Ascending aorta (tissue), 2 donors: Measurements from ENCODE around the gene UPP2. TPM values are rescaled to one million over a fixed set of nuclear protein-coding genes. Genes with fewer than 3 reads are reported as not detected.

ENCODE experiments used
- DNase-seq, 2 donors: peaks; one replicate each; pipeline ENCODE4 v3.0.0-alpha.2; 2019; ENCODE audit warnings: low spot score in 2 of 2
- H3K27ac ChIP-seq, 2 donors: fragments of 200-600 bp; sonication (generic); one replicate each; pipeline ENCODE4 v1.5.1; 2016 to 2017; ENCODE audit warnings: mild to moderate bottlenecking in 1 of 2
- H3K27me3 ChIP-seq: fragments of 200-600 bp; sonication (generic); one replicate; pipeline ENCODE4 v1.5.1; 2017
- H3K36me3 ChIP-seq, 2 donors: fragments of 200-600 bp; sonication (generic); one replicate each; pipeline ENCODE4 v1.5.1; 2016
- H3K4me1 ChIP-seq, 2 donors: fragments of 200-600 bp; sonication (generic); one replicate each; pipeline ENCODE4 v1.5.1; 2016 to 2017; ENCODE audit warnings: mild to moderate bottlenecking in 1 of 2
- H3K4me3 ChIP-seq, 2 donors: fragments of 200-600 bp; sonication (generic); one replicate each; pipeline ENCODE4 v1.5.1; 2016 to 2017; ENCODE audit warnings: mild to moderate bottlenecking in 1 of 2
- H3K9me3 ChIP-seq, 2 donors: fragments of 200-600 bp; sonication (generic); one replicate each; pipeline ENCODE4 v1.5.1; 2016
- intact Hi-C: fragments of 100-400 bp; cut with DNase I; formaldehyde crosslinking; loops from one replicate; pipeline ENCODE4 v1.15.1; 2023
- total RNA-seq: library from RNA; depleted of rRNA; stranded (reverse); fragments of >200 nt; gene quantifications from one replicate; pipeline ENCODE4 v1.1.0, GENCODE V29; 2016
- TF ChIP-seq, protein P1 (sequence below), 3 experiments: fragments of 200-600 bp in 2 of 3; fragments of 450-650 bp in 1 of 3; sonication (generic) in 2 of 3; IDR thresholded peaks; one replicate each; pipeline ENCODE4 v1.5.1; 2016 to 2019; ENCODE audit warnings: antibody characterized with exemption in 3 of 3, mild to moderate bottlenecking in 1 of 3, moderate library complexity in 1 of 3

UPP2 gene
- total RNA-seq, 1 donor from 2014 or later, result not detected

DNA sequence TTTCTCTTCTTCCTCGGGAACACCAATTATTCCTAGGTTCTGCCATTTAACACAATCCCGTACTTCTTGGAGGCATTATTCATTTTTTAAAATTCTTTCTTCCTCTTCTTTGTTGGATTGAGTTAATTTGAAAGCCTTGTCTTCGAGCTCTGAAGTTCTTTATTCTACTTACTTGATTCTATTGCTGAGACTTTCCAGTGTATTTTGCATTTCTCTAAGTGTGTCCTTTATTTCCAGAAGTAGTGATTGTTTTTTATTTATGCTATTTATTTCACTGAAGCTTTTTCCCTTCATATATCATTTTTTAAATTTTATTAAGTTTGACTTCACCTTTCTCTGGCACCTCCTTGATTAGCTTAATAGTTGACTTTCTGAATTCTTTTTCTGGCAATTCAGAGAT is 13.6 kb upstream of the UPP2 start:
- intact Hi-C loops, result no loop called here
- no peak overlapping the region for H3K4me3 ChIP-seq
- no peaks in the 10 kb centered on the region for H3K4me1 ChIP-seq
- TF ChIP-seq, protein P1, sequence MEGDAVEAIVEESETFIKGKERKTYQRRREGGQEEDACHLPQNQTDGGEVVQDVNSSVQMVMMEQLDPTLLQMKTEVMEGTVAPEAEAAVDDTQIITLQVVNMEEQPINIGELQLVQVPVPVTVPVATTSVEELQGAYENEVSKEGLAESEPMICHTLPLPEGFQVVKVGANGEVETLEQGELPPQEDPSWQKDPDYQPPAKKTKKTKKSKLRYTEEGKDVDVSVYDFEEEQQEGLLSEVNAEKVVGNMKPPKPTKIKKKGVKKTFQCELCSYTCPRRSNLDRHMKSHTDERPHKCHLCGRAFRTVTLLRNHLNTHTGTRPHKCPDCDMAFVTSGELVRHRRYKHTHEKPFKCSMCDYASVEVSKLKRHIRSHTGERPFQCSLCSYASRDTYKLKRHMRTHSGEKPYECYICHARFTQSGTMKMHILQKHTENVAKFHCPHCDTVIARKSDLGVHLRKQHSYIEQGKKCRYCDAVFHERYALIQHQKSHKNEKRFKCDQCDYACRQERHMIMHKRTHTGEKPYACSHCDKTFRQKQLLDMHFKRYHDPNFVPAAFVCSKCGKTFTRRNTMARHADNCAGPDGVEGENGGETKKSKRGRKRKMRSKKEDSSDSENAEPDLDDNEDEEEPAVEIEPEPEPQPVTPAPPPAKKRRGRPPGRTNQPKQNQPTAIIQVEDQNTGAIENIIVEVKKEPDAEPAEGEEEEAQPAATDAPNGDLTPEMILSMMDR (IDR thresholded peaks at IDR 0.05), result no peak
- peaks cover 0 to 11% of the 10 kb centered on the region in 2 donors for H3K9me3 ChIP-seq
- DNase-seq, result no peak
- H3K27me3 ChIP-seq, result no peaks in the 10 kb centered on the region
- no peak overlapping the region for H3K27ac ChIP-seq
- H3K36me3 ChIP-seq, result no peaks in the 10 kb centered on the region

DNA sequence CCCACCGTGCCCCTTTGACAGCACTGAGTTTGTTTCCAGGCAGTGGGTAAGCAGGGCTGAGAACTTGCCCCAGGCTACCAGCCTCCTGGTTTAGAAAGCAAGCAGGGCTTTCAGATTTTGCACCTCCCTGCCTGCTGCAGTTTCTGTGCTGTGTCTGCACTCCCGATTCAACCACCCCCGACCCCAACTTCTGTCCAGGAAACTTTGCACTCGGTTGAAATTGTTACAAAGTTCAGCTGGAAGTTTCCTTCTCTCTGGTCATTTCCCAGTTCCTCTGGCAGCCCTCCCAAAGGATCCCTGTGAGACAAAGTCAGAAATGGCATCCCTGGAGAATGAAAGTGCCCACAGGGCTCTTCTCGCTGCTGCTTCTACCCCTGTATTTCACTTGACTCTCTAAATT is 12.4 kb upstream of the UPP2 start:
- intact Hi-C loops, result no loop called here
- peaks cover 0 to 11% of the 10 kb centered on the region in 2 donors for H3K9me3 ChIP-seq

DNA sequence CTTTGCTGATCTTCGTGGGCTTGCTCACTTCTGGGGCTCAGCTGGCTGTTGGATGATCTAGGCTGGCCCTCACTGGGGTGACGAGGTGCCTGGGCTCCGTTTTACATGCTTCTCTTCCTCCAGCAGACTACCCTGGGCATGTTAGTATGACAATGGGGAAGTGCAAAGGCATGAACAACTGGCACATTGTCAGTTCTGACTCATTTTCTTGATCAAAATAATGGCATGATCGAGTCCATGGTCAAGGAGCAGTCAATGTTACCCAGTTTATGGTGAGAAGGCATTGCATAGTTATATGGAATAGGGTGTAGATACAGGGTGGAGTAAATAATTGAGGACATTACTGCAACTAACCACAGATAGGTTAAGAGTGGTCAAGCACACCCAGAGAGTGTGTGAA is 10.0 kb upstream of the UPP2 start:
- Histone ChIP-seq H3K27ac (no peak overlapping the region), H3K4me1 (no peaks in the 10 kb centered on the region), H3K4me3 (no peak overlapping the region), H3K27me3 (no peaks in the 10 kb centered on the region), H3K9me3 (peaks cover 0 to 11% of the 10 kb centered on the region in 2 donors), H3K36me3 (no peaks in the 10 kb centered on the region)
- TF ChIP-seq, protein P1 (IDR thresholded peaks at IDR 0.05), result no peak
- intact Hi-C loops, result no loop called here
- no peak for DNase-seq

More for the DNA sequence above, 12.4 kb upstream of the UPP2 start:
- H3K27me3 ChIP-seq, result no peaks in the 10 kb centered on the region
- H3K4me3 ChIP-seq, result no peak overlapping the region
- no peaks in the 10 kb centered on the region for H3K36me3 ChIP-seq
- TF ChIP-seq, protein P1 (IDR thresholded peaks at IDR 0.05), result no peak
- no peaks in the 10 kb centered on the region for H3K4me1 ChIP-seq
- H3K27ac ChIP-seq, result no peak overlapping the region
- no peak for DNase-seq

DNA sequence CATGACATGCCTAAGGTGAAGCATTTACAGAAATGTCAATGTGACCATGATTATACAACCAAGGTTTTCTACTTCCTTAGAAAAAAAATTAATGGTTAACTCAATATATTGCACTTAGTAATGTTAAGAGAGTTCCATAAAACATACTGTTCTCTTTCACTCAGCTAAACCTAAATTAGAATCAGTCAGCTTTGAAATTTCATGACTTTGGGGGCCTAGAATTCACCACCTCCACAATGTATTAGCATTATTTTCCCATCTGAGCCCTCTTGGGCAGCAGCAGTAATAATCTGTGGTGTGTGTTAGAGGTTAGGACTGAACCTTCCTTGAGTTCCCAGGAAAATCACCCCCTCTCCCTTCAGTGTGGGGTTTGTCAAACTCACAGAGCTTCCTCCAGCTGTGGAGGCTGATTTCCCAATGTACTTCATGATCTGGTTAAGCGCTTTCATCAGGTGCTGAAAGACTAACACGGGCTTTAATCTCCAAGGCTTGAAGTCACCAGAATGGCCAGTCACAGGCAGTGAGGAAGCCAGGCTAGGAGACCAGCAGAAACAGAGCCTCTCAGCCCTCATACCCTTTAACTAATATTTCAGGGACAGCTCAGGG is 7.1 kb upstream of the UPP2 start:
- no peak overlapping the region for H3K4me3 ChIP-seq
- H3K4me1 ChIP-seq, result no peaks in the 10 kb centered on the region
- no peaks in the 10 kb centered on the region for H3K9me3 ChIP-seq
- TF ChIP-seq, protein P1 (IDR thresholded peaks at IDR 0.05), result no peak
- intact Hi-C loops, result no loop called here
- no peak for DNase-seq
- no peaks in the 10 kb centered on the region for H3K36me3 ChIP-seq
- H3K27me3 ChIP-seq, result no peaks in the 10 kb centered on the region
- no peak overlapping the region for H3K27ac ChIP-seq

DNA sequence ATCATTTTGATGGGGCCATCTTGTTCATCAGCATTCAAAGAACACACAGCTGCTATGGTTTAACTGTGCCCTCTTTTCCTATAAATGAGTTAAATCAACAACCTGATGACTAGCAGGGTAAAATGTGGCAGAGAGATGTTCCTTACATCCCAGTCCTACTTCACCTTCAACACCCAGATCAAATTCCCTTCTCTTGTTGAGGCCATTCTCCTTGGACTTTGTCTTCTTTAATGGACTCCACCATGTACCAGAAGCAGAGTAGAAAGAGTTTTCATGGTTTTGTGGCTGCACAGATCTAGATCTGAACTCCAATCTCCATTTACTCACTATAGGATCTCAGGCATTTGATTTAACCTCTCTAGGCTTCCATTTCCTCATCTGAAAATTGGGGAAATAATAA is 6.4 kb upstream of the UPP2 start:
- TF ChIP-seq, protein P1 (IDR thresholded peaks at IDR 0.05), result no peak
- H3K27me3 ChIP-seq, result no peaks in the 10 kb centered on the region
- H3K36me3 ChIP-seq, result no peaks in the 10 kb centered on the region
- no peak overlapping the region for H3K27ac ChIP-seq
- H3K9me3 ChIP-seq, result no peaks in the 10 kb centered on the region
- intact Hi-C loops, result no loop called here
- no peaks in the 10 kb centered on the region for H3K4me1 ChIP-seq
- no peak for DNase-seq
- H3K4me3 ChIP-seq, result no peak overlapping the region

DNA sequence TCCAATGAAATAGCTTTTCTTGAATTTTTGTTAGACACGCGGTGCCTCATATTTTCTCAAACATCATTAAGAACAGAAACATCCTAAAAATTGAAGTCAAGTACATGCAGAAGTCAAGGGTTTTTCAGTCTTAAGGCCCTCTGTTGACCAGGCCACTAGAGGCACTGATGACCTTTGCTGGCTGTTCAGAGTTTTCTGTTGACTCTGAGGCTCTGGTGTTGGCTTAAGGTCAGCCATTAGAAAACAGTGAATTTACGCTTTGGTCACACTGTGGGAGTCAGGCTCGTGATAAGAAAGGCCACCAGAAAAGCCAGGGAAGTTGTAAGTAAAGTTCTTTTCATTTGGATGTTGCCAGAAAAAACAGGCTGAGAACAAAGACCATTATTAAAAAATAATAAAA is 5.8 kb upstream of the UPP2 start:
- no peaks in the 10 kb centered on the region for H3K27me3 ChIP-seq

More for the DNA sequence above, 5.8 kb upstream of the UPP2 start:
- no peaks in the 10 kb centered on the region for H3K36me3 ChIP-seq
- TF ChIP-seq, protein P1 (IDR thresholded peaks at IDR 0.05), result no peak
- H3K9me3 ChIP-seq, result no peaks in the 10 kb centered on the region
- no peak overlapping the region for H3K27ac ChIP-seq
- no peak for DNase-seq
- no peak overlapping the region for H3K4me3 ChIP-seq
- no peaks in the 10 kb centered on the region for H3K4me1 ChIP-seq
- intact Hi-C loops, result no loop called here
